GM21825 (cell line): Measurements from ENCODE around the gene FNBP1.
"Not testable (repeated sequence)": the region's sequence is repeated elsewhere in the genome, so short reads cannot be mapped to it uniquely, and the experiment has no call there.

Source experiments
- ATAC-seq: cut with Tn5 transposase; IDR thresholded peaks from one replicate; pipeline ENCODE4 v1.9.1; 2021; ENCODE audit warnings: mild to moderate bottlenecking, moderate library complexity; ENCODE audit not compliant: unreplicated experiment

The FNBP1 gene

GRCh38 chr9:129962451-129962864 is 80.5 kb downstream of the FNBP1 start:
- no peak for ATAC-seq

GRCh38 chr9:129958796-129959195 is 84.2 kb downstream of the FNBP1 start:
- ATAC-seq: no peak

GRCh38 chr9:129954868-129955550 is 88.0 kb downstream of the FNBP1 start:
- ATAC-seq: no peak

DNA sequence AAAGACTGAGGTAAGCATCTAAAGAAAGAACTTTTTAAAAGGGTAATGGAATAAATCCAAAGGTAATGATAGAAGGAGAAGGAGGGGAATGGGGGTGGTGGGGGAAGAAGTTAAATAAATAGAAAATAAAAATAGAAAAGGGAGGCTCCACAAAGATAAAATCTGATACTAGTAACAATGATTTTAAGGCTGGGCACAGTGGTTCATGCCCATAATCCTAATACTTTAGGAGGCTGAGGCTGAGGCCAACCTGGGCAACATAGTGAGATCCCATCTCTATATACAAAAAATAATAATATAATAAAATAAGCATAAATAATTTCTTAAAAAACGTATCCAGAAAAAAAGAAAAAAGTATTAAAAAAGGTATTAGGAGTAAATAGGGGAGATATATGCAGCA is 89.3 kb downstream of the FNBP1 start:
- ATAC-seq: no peak

DNA sequence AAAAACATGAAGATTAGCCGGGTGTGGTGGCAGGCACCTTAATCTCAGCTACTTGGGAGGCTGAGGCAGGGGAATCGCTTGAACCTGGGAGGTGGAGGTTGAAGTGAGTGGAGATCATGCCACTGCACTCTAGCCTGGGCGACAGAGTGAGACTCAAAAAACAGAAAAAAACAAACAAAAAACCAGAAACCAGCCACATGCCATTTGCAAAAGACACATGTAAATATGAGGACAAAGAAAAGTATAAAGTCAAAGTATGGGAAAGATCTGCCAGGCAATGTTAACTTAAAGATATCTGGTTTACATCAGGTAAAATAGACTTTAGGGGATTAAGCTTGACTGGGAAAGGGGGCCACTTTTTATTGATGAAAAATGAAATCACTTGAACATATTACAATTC is 90.7 kb downstream of the FNBP1 start:
- ATAC-seq: no peak

DNA sequence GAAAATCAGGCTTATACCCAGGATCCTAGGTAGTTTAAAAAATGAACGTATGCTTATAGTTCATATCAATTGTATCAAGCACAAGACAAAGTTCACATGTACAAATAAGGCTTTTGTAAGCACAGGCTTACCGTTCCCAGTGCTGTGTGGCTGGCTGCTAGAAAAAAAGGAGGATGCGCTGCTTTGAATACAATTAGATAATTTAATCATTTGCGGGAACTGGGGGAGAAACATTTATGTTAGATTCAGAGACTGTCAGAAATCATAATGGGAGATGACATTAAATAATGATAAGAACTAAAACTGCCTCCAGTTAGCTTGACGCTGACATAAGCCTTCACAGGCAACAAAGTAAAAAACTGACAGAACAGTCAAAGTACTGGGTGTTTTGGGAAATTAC is 93.2 kb downstream of the FNBP1 start:
- ATAC-seq: no peak

GRCh38 chr9:129948626-129949025 is 94.4 kb downstream of the FNBP1 start:
- ATAC-seq: not testable (repeated sequence)

DNA sequence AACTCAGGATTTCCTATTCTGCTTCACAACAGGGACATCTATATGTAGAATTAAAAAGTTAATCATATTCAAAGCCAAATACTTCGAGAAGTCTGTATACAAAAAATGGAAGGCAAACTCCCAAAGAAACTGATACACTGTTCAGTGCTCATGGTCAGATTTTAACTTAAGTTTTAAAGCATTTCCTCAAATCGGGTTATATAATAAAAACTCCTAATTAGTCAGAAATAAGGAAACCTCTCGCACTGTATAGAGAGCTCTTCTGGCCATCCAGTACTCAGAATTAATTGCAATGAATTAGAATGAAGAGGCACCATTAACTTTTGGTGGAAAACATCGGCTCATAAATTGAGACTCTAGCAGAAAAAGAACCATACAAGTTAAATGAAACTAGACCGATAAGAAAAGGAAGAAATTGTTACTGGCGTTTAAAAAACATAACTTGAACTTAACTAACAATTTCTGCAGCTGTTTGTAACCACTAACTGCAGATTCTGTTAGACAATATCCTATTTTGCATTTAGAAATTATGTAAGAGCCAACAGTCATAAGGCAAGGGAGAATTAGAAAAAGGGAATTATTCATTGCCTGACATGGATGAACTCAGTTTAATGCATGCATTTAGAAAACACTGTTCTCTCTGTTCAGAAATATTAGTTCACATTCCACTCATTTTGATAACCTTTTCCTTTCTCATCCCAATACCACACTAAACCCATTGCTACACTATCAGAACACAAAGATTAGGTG is 96.6 kb downstream of the FNBP1 start:
- ATAC-seq: no peak

DNA sequence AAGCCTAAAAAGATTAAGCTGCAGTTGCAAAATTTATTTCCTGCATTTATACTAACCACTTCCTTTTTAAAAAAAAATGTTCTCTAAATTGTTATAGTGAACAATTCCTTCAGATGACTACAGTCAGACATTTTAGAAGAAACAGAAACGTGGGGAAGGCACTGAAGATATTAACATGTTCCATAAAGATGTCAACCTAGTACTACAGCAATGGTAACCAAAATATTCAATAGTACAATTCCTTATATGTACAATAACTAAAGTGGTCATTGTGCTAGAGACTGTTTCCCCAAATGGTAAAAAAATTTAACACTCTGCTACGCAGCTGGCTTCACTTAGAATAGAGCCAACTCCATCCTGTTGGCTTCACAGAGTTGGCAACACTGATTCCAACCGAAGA is 97.7 kb downstream of the FNBP1 start:
- no peak for ATAC-seq

DNA sequence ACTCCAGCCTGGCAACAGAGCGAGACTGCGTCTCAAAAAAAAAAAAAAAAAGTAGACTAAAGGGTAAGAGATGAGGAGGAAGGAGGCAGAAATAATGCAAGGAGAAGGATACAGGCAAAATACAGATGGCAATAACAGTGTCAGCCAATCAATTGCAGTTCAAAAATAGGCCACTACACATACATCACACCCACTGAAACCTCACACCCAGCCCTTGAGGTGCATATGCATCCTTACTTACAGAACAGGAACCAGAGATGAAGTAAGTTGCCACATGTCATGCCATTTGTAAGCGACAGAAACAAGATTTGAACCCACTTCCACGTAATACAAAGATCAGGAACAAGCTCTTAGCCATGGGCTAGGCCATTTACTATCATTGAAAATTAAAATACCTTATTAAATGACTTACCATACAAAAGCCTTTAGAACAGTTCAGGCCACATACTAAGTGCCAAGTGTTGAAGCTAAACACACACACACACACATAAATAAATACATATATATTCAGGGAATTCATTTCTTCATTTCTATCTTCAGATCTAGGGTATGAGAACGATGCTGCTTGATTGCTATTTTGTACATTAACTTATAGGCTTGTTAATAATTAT is 98.4 kb downstream of the FNBP1 start:
- no peak for ATAC-seq

DNA sequence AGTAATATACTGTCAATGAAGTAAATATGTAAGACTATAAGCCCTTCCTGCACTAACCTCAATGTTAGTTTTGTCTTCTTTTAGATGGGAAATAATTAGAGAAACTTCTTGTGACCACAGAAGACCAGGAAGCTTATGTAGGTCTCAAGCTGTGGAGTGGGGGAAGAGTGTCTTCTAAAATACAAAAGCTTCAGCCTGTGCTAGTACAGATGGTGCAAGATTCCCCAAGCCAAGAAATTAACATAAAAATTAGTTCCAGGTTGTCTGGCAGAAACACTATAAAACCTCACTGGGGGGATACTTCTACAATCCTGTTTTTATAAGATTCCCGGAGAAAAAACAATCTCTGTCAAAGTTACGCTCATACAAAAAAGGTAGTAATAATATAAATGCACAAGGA is 103.6 kb downstream of the FNBP1 start:
- no peak for ATAC-seq

DNA sequence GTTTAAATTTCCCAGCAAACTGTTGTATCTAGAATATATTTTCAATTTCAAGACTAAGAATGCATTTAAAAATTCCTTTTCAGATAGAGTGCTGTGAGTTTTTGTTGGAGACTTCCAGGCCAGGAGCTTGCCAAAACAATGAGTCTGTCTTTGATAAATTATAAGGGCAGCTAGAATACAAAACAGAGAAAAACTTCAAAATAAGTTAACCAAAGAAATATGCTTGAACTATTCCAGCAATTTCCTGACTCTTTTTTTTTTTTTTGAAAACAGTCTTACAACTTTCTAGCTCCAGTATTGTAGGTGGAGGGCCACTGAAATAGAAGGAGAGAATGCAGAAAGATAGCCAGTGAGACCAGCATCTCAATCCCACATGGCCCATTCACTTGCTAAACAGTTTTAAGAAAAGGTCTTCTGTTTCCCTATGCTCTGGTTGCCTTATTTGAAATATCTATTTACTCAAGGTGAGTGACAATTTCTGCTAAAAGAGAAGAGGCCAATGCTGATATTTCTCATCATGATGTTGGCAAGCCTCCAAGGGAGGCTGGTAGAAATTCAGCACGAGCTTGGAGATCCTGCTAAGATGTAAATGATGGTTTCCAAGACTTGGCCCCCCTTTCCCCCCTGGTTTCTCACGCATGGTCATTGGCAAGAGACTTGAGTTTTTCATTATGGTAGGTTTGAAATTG is 104.6 kb downstream of the FNBP1 start:
- ATAC-seq: no peak

GRCh38 chr9:129937879-129938278 is 105.1 kb downstream of the FNBP1 start:
- ATAC-seq: not testable (repeated sequence)

DNA sequence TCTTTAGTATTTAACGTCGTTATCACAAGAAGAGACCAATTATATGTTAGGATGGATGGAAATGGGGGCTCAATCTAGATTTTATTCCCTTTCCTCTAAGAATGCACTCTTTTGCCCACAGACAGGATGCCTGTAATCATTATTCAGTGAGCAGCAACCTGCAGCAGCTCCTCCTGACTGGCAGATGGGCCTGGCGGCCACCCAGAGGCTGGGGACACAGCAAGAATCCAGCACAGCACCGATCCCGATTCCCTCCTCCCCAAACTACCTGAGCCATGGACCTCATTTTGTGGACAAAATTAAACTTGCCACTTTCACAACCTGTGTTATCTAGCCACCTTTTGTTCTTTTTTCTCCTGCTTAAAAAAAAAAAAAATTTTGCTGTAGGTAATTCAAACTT is 106.8 kb downstream of the FNBP1 start:
- no peak for ATAC-seq

- ATAC-seq: no peak
Measured at GRCh38 chr9:129934780-129935179, 108.2 kb downstream of the FNBP1 start.

DNA sequence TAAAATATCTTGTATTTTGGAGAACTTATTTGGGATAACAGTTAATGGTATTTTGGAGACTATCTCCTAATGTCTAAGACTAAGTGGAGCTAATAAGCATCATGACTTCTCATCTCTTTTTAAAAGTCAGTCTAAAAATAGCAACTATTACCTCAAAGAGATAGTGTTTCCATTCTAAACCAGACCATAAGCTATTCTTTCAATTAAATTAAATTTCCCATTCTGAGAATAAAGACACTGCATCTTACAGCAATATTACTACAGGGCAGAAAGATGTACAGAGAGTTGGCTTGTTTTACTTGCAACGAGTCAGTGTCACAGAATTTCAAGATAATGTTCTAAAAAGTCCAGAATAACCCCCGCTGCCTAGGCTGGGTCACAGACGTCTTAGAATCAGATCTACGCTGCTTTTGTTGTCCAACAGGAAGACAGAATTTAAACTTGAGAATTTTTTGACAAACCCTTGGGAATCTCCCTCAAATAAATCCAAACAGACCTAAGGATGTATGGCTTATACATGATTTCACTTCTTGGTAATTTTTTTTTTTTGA is 108.9 kb downstream of the FNBP1 start:
- ATAC-seq: no peak

GRCh38 chr9:129933185-129934040 is 109.6 kb downstream of the FNBP1 start:
- no peak for ATAC-seq

- no peak for ATAC-seq
Measured at GRCh38 chr9:129932303-129933151, 110.5 kb downstream of the FNBP1 start.

- ATAC-seq: no peak
Measured at GRCh38 chr9:129930743-129931142, 112.2 kb downstream of the FNBP1 start.
